Tibial nerve (tissue), 4 donors: ENCODE measurements around the gene DNAJC5G.

Source experiments
- CTCF ChIP-seq, 5 experiments: fragments of 200-600 bp in 3 of 5; fragments of 450-650 bp in 2 of 5; sonication (generic) in 3 of 5; IDR thresholded peaks; one replicate each; pipeline ENCODE4 v1.5.1; 2016 to 2019; ENCODE audit warnings: antibody characterized with exemption in 5 of 5, mild to moderate bottlenecking in 3 of 5, moderate library complexity in 2 of 5
- EP300 ChIP-seq, 2 donors: sonication (generic); formaldehyde crosslinking; IDR thresholded peaks; one replicate each; pipeline ENCODE4 v1.6.1; 2017; ENCODE audit warnings: antibody characterized with exemption in 2 of 2, mild to moderate bottlenecking in 1 of 2
- POLR2A ChIP-seq, 2 donors: fragments of 450-650 bp; IDR thresholded peaks; one replicate each; pipeline ENCODE4 v1.6.1; 2017; ENCODE audit warnings: antibody characterized with exemption in 2 of 2, mild to moderate bottlenecking in 2 of 2, moderate library complexity in 2 of 2

GRCh38 chr2:27307545-27308358, 32.5 kb downstream of the DNAJC5G start:
- TF ChIP-seq CTCF (IDR thresholded peaks at IDR 0.05), result no peak
- no peak for TF ChIP-seq POLR2A (IDR thresholded peaks at IDR 0.05)
- no peak for TF ChIP-seq EP300 (IDR thresholded peaks at IDR 0.05)
